K562 treated with DMSO at 1 percent for 12 hours (cell line): ENCODE results near the gene OPTN. TPM values are rescaled to one million over a fixed set of nuclear protein-coding genes. Genes with fewer than 3 reads are reported as not detected.

ENCODE experiments used
- total RNA-seq: library from RNA; unstranded; fragments of 300-600 nt; gene quantifications from 2 replicates; pipeline ENCODE4 v1.2.3, GENCODE V29; 2022; ENCODE audit not compliant: insufficient read depth

The OPTN gene
- 17.6 and 31.2 TPM in 2 replicates for total RNA-seq

DNA sequence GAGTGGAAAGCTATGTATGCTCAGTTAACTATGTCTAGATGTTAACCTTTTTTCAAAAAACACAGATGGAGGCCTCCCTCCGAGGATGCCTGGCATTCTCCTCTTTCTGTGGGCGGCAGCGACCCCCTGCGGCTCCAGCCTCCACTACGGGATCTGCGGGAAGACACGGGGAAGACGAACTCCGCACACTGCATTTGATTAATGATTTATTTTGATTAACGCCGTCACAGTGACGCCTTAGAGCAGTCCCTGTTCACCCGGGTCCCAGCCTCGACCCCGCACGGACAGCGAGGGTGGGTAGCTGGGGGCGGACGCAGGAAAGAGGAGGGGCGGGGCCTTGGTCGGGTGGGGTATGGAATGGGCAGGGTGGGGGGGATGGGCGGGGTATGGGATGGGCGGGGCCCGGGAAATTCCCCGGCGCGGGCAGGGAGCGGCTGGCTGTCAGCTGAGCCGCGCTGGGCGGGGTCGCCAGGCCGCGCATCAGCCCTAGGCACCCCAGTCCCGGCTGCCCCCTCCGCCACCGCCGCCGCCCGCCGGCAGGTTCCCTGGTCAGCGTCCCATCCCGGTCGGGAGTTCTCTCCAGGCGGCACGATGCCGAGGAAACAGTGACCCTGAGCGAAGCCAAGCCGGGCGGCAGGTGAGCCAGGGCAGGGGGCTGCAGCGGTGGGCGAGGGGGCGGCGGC, at the start of gene OPTN:
Gene OPTN, plus strand, starts transcription at position 498 of the 683 bp plus-strand sequence. CDS start 8,960 bp downstream, outside the sequence.

GRCh38 chr10:13160934-13161856, 61.2 kb downstream of the OPTN start, which contains the start of gene MCM10:
Gene MCM10, plus strand, starts transcription at chr10:13161558. Its CDS starts 2,645 bp downstream, at chr10:13164203.

Other genes starting within 250 kb of the OPTN start
- gene CCDC3, start 98.5 kb upstream of the OPTN start, total RNA-seq: not detected in 2 replicates
- 8.3 and 22.2 TPM in 2 replicates for gene MCM10, start 61.4 kb downstream of the OPTN start, total RNA-seq
- gene UCMA, start 134.2 kb downstream of the OPTN start, total RNA-seq: not detected in 2 replicates
- gene PHYH, start 199.9 kb downstream of the OPTN start, total RNA-seq: 7.0 and 11.2 TPM in 2 replicates
- gene SEPHS1, start 248.1 kb downstream of the OPTN start, total RNA-seq: 15.9 and 32.3 TPM in 2 replicates